Endodermal cell (in vitro differentiated cells): ENCODE measurements around the gene C3orf20. TPM values are rescaled to one million over a fixed set of nuclear protein-coding genes. Genes with fewer than 3 reads are reported as not detected.
A peak's percentile ranks its signal among the peaks of the same experiment; 100 is the strongest.

Experiments used
- DNase-seq: peaks from one replicate; pipeline ENCODE4 v3.0.0-alpha.2; 2017
- H3K27ac ChIP-seq: 2 replicates; pipeline ENCODE4 v1.5.1; 2013; ENCODE audit warnings: mild to moderate bottlenecking, low read depth, low read length, moderate library complexity
- H3K27me3 ChIP-seq: 2 replicates; pipeline ENCODE4 v1.6.1; 2013; ENCODE audit warnings: mild to moderate bottlenecking, low read length, moderate library complexity; ENCODE audit not compliant: insufficient read depth, control insufficient read depth, poor library complexity, severe bottlenecking
- H3K36me3 ChIP-seq: 2 replicates; pipeline ENCODE4 v1.7.0; 2013; ENCODE audit warnings: mild to moderate bottlenecking, low read length, moderate library complexity; ENCODE audit not compliant: control insufficient read depth, insufficient read depth
- H3K4me1 ChIP-seq: one replicate; pipeline ENCODE4 v1.7.0; 2013; ENCODE audit warnings: low read length; ENCODE audit not compliant: control insufficient read depth, insufficient read depth
- H3K4me3 ChIP-seq: 2 replicates; pipeline ENCODE4 v1.5.1; 2013; ENCODE audit warnings: mild to moderate bottlenecking, low read length, moderate library complexity
- H3K9ac ChIP-seq: 2 replicates; pipeline ENCODE4 v1.6.1; 2013; ENCODE audit warnings: mild to moderate bottlenecking, low read length, moderate library complexity; ENCODE audit not compliant: poor library complexity, severe bottlenecking; ENCODE audit errors: extremely low read depth
- H3K9me3 ChIP-seq: 2 replicates; pipeline ENCODE4 v1.6.1; 2013; ENCODE audit warnings: mild to moderate bottlenecking, low read length, moderate library complexity; ENCODE audit not compliant: control insufficient read depth
- H3K27ac Mint-ChIP-seq: 2 replicates; pipeline ENCODE4 v1.8.0; 2020; ENCODE audit warnings: mixed read lengths
- H3K27me3 Mint-ChIP-seq: 2 replicates; pipeline ENCODE4 v1.8.0; 2021; ENCODE audit warnings: mild to moderate bottlenecking, mixed read lengths; ENCODE audit not compliant: insufficient read depth
- H3K36me3 Mint-ChIP-seq: 2 replicates; pipeline ENCODE4 v1.8.0; 2020; ENCODE audit warnings: low read depth, mixed read lengths
- H3K4me1 Mint-ChIP-seq: 2 replicates; pipeline ENCODE4 v1.8.0; 2020; ENCODE audit warnings: mixed read lengths
- H3K4me3 Mint-ChIP-seq: 2 replicates; pipeline ENCODE4 v1.8.0; 2020; ENCODE audit warnings: mild to moderate bottlenecking, moderate library complexity, mixed read lengths
- H3K9me3 Mint-ChIP-seq: 2 replicates; pipeline ENCODE4 v1.8.0; 2020; ENCODE audit warnings: mild to moderate bottlenecking, mixed read lengths
- CTCF ChIP-seq: fragments of 200-600 bp; sonication (generic); conservative IDR thresholded peaks from 2 replicates; pipeline ENCODE4 v1.5.0; 2021; ENCODE audit warnings: antibody characterized with exemption, mild to moderate bottlenecking
- WGBS, 2 experiments: methylation state at CpG; one replicate each; pipeline versions ENCODE4 v1.1.5 to v1.1.7; 2013; ENCODE audit warnings: missing lambda C conversion rate in 2 of 2, mixed read lengths in 1 of 2; ENCODE audit not compliant: insufficient coverage in 1 of 2, insufficient read length in 1 of 2; 5-methylcytosine and 5-hydroxymethylcytosine counted together
- total RNA-seq, 2 donors: library from RNA; stranded (reverse); fragmentation: NEBNext Ultra II Directional in 1 of 2; extraction: Animal tissue kit (Norgen Biotek cat#: 25700) in 1 of 2; gene quantifications; 2 replicates in 1 of 2; 3 replicates in 1 of 2; pipeline ENCODE4 v1.2.1, GENCODE V29; 2021

Gene C3orf20
- total RNA-seq, 2 donors from 2014 or later, result not detected

- no peak for TF ChIP-seq CTCF
- Histone ChIP-seq H3K9me3 (no peaks in the 10 kb centered on the region), H3K27me3 (no peaks in the 10 kb centered on the region), H3K9ac (no peak overlapping the region), H3K36me3 (no peaks in the 10 kb centered on the region), H3K4me1 (no peaks in the 10 kb centered on the region), H3K4me3 (no peak overlapping the region), H3K27ac (no peak overlapping the region)
- Mint-ChIP-seq H3K4me3 (no peak overlapping the region), H3K9me3 (peaks cover 4% of the 10 kb centered on the region), H3K27me3 (peaks cover 2% of the 10 kb centered on the region), H3K27ac (no peak overlapping the region), H3K4me1 (peaks cover 5% of the 10 kb centered on the region), H3K36me3 (no peaks in the 10 kb centered on the region)
- WGBS, 2 experiments, result 83 to 85% methylated on average over 4 of the region's 4 CpGs
- DNase-seq, result peak; percentile 47
Observed at GRCh38 chr3:14797731-14798130, 122.8 kb downstream of the C3orf20 start.

- no peak for TF ChIP-seq CTCF
- H3K4me3 ChIP-seq, result no peak overlapping the region
- no peaks in the 10 kb centered on the region for H3K36me3 ChIP-seq
- H3K4me3 Mint-ChIP-seq, result no peak overlapping the region
- H3K27me3 Mint-ChIP-seq, result no peaks in the 10 kb centered on the region
- no peak overlapping the region for H3K27ac ChIP-seq
- no peak overlapping the region for H3K27ac Mint-ChIP-seq
- H3K4me1 Mint-ChIP-seq, result peaks cover 5% of the 10 kb centered on the region
- no peaks in the 10 kb centered on the region for H3K36me3 Mint-ChIP-seq
- DNase-seq, result no peak
- peaks cover 4% of the 10 kb centered on the region for H3K9me3 Mint-ChIP-seq
- no peaks in the 10 kb centered on the region for H3K9me3 ChIP-seq
- WGBS, 2 experiments, result 91 to 93% methylated on average over 5 to 6 of the region's 6 CpGs
- H3K27me3 ChIP-seq, result no peaks in the 10 kb centered on the region
- H3K4me1 ChIP-seq, result no peaks in the 10 kb centered on the region
- H3K9ac ChIP-seq, result no peak overlapping the region
Observed at GRCh38 chr3:14798231-14798630, 123.3 kb downstream of the C3orf20 start.

GRCh38 chr3:14799146-14799545 lies 124.2 kb downstream of the C3orf20 start:
- Histone ChIP-seq H3K9ac (no peak overlapping the region), H3K4me3 (no peak overlapping the region), H3K27ac (no peak overlapping the region), H3K36me3 (no peaks in the 10 kb centered on the region), H3K4me1 (no peaks in the 10 kb centered on the region), H3K9me3 (no peaks in the 10 kb centered on the region), H3K27me3 (no peaks in the 10 kb centered on the region)
- H3K4me1 Mint-ChIP-seq, result peaks cover 5% of the 10 kb centered on the region
- H3K27ac Mint-ChIP-seq, result no peak overlapping the region
- no peak for TF ChIP-seq CTCF
- peaks cover 4% of the 10 kb centered on the region for H3K9me3 Mint-ChIP-seq
- no peaks in the 10 kb centered on the region for H3K36me3 Mint-ChIP-seq
- DNase-seq, result no peak
- 87% methylated on average over 4 of the region's 4 CpGs; no CpG with 5 or more reads in 1 of the 2 experiments for WGBS, 2 experiments
- H3K27me3 Mint-ChIP-seq, result peaks cover 5% of the 10 kb centered on the region
- H3K4me3 Mint-ChIP-seq, result no peak overlapping the region
